DMS79 (cell line): ENCODE measurements around the gene ZP1.

Experiments used
- DNase-seq: peaks from one replicate; lab custom pipeline; 2025; lab: John Stamatoyannopoulos, UW

ZP1 gene

DNA sequence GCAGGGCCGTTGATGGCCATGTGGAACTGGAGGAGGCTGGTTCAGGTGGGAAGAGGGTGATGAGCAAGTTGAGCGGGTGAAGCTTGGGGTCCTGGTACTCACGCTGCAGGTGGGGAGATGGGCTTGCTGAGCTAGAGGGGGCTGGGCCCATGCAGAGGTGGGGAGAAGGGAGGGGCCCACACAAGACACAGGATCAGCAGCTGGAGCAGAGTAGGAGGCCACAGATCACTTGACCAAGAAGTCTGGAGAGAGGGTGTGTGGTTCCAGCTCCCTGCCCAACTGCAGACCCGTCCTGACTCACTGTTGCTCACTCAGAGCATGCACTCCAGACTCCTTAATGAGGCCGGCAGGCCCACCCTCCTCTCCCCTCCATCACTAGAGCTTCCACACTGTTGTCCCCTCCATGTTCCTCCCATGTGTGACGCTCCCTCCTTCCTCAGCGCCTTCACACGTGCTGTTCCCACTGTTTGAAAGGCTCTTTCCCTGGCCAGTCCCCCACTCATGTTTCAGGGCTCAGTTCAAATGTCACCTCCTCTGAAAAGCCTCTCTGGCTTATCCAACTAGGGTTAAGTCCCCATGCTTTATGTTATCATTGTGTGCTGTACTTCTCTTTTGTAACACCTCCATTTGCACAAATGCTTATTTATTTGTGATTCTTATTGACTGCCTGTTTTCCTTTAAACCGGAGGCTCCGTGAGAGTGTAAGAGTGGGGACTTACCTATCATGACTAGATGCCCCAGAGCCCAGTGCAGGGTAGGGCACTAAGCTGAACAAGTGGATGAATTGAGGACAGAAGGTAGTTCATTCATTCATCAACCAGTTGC is 23.1 kb upstream of the ZP1 start:
- DNase-seq, result no peak

DNA sequence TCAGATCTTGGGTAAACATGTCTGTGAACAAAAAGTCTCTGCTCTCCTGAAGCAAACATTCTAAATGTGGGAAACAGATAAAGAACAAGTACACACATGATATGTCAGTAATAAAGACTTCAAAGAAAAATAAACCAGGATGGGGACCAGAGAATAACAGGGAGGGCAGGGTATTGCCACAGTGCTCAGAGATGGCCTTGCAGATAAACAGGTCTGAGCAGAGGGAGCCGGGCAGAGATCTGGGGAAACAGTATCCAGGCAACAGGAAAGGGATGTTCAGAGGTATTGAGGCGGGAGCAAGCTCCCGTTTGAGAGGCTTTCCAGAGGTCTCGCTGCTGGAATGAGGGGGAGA is 22.5 kb upstream of the ZP1 start:
- no peak for DNase-seq

DNA sequence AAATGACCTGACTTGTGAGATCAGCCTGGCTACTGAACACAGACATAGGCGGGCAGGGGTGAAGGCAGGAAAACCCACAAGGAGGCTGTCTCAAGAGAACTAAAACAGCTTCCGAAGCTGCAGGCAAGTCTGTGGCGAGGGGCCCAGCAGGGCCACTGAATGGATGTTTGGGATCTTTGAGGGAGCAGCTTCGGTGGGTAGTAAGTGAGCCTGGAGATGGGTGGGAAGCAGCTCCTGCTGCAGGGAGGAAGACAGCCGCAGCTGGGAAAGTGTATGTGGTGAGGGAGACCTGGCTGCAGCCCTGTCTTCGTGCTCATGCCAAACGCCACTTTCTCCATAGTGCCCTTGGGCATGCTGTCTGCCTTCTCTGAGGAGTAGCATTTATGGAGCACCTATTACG is 22.0 kb upstream of the ZP1 start:
- no peak for DNase-seq

DNA sequence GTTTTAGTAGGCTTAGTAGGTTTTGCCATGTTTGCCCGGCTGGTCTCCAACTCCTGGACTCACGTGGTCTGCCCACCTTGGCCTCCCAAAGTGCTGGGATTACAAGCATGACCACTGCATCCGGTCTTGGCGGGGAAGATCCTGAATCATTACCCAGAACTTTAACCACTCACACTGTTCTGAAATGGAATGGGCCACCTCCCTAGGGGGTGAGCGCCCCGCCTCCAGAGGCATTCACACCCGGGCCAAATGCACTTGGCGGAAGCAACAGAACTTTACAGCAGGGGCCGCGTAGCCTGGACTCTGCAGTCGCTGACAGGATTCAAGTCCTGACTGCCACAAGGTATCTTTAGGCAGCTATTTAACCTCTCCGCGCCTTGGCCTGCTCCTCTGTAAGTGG is 20.1 kb upstream of the ZP1 start:
- no peak for DNase-seq

DNA sequence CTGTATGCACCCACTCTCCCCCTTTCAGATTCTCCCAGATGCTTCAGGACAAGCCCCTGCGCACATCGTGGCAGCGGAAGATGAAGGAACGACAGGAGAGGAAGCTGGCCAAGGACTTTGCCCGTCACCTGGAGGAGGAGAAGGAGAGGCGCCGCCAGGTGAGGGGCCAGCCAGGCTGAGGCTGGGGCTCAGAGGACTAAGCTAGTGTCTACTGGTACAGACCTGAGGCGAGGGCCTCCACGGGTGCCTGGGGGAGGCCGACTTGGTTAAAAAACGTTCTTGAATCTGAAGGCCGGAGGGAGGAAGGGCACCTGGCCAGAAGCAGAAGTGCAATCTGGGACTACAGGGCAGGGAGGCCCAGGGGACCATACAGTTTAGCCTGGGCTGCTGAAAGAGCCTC is 19.4 kb upstream of the ZP1 start:
- DNase-seq, result no peak

DNA sequence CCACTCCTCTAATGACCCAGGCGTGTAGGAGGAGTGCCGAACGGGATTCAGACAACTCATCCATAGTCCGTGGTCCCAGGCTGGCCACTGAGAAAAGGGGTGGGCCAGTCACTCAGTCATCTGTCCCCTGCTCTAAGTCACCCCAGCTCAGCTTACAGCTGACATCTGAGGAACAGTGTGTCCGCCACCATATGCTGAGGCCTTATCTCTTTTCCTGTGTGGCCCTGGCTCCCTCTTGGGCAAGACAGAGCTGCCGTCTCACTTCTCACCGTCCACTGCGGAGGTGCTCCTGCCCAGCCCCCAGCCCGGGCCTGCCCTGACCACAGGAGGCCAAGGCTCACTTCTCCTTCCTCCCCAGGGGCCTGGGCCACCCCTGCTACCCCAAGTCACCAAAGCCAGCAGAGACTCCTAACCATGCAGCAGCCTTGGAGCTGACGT is 18.6 kb upstream of the ZP1 start:
- no peak for DNase-seq

DNA sequence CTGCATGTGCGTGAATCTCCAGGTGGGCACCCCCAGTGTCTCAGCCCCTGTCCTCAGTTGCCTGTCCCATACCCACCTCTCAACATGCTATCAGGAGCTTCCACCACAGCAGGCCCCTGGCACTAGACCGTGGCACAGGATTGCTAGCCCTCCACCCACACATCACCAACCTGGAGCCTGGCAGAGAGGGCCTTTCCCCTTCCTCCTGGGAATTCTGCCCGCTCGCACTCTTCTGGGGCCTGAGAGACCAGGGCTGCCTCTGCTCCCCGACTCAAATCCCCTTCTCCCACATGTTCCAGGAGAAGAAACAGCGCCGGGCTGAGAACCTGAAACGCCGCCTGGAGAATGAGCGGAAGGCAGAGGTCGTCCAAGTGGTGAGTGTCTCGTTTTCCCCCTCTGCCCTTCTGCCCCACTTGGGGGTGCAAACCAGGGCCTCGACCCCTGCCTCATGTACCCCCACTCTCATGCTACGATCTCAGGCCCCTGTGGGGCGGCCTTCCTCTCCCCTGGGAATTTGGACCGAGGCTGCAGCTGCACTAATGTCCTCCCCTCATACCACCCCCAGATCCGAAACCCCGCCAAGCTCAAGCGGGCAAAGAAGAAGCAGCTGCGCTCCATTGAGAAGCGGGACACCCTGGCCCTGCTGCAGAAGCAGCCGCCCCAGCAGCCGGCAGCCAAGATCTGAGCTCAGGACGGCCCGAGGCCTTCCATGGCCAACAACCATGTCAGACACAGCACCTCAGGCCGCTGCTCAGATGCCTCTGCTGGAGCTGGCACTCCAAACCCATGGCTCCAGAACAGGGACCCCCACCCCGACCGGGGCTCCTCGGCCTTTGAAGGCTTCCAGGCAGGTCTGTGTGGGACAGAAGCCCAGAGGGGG is 17.5 kb upstream of the ZP1 start:
- no peak for DNase-seq

DNA sequence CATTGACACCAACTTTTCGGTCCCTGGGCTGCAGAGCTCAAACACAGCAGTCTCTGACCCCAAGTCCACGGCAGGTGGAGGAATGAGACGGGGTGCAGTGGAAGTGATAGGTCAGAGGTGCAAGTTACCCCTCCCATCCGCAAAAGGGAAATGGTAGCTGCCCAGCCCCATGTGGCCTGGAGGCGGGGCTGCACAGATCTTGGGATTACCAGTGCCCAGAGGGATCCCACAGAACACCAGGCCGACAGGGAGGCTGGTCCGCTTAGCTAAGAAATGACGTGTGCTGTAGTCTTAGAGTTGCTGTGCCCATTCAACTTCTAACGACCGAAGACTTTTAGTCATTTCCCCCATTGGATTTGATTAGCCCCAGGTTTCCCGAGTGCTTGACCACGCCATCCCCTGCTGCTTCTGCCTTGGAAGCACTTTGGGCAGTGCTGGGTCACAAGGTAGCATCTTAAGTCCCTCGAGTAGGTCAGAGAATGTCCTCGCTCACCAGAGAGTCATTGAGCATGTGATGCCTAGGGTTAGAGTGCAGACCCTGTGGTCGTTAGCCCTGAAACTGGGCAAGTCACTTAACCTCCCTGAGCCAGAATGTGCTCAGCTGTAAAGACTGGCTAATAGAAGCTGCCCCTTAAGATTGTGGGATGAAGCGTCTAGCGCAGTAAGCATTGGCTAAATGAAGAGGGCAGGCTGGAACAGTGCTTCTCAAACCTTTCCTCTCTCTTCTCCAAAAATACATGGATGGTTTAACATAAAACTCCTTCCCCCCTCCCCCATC is 15.8 kb upstream of the ZP1 start:
- DNase-seq, result no peak

DNA sequence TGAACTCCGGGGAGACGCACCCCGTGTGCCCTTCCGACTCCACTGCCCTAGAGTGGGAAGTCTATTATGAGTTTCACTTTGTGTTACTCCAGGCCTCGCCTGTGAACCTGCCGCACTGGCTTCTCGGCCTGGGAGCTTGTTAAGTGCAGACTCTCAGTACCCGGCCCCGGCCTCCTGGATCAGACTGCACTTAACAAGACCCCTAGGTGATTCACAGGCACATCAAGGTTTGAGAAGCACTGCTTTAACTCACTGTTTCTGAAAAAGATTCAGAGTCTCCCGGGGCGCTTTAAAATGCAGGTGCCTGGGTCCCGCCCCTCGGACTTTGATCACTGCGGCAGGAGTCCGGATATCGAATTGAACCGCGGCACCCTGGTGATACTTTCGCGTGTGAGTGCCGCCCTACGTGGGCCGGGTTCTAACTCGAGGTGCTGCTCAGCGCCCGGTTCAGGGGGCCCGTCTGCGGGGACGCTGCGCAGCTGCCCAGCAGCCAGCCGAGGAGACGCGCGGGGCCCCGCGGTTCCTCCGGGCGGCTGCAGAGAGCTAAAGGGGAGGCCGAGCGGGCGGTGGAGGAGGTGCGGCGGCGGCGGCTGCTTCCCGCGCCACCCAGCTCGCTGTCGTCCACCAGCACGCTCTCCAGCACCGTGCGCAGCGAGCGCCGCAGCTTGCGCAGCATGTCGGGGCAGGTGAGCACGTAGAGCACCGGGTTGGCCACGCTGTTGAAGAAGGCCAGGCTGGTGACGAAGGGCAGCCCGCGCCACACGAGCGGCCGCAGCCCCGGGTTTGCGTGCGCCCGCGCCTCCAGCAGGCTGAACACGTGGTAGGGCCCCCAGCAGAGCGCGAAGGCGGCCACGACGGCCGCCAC is 15.0 kb upstream of the ZP1 start:
- DNase-seq, result no peak

DNA sequence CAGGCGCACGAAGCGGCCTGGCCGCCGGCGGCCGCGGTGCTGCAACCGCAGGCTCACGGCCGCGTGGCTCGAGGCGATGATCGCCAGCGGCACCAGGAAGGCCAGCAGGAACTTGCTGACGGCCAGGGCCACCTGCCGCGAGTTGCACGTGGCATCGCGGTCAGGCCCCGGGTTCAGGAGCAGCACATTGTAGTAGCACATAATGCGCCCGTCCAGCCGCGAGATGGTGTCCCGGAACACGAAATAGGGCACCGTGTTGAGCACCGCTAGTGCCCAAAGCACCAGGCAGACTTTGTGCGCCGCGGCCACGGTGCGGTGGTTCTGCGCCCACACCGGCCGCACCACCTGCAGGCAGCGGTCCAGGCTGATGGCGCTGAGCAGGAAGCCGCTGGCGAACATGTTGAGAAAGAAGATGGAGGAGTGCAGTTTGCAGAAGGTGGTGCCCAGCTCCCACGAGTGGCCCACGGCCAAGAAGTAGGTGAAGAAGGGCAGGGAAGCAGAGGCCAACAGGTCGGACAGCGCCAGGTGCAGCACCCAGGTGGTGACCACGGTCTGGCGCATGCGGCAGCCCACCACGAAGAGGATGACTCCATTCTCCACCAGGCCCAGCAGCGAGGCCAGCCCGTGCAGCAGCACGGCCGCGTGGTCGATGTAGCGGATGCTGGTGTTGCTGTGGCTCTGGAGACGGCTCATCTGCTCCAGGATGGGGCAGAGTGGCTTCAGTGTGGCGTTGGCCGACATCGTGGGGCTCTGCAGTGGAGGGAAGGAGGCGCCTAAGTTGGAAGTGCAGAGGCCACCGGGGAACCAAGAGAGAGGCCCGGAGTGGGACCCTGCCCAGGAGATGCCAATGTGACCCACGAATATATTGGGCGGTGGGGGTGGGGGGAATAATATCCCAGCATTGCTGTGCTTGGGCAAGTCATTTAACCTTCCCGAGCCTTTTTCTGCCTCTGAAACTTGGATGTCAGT is 14.1 kb upstream of the ZP1 start:
- DNase-seq, result no peak

DNA sequence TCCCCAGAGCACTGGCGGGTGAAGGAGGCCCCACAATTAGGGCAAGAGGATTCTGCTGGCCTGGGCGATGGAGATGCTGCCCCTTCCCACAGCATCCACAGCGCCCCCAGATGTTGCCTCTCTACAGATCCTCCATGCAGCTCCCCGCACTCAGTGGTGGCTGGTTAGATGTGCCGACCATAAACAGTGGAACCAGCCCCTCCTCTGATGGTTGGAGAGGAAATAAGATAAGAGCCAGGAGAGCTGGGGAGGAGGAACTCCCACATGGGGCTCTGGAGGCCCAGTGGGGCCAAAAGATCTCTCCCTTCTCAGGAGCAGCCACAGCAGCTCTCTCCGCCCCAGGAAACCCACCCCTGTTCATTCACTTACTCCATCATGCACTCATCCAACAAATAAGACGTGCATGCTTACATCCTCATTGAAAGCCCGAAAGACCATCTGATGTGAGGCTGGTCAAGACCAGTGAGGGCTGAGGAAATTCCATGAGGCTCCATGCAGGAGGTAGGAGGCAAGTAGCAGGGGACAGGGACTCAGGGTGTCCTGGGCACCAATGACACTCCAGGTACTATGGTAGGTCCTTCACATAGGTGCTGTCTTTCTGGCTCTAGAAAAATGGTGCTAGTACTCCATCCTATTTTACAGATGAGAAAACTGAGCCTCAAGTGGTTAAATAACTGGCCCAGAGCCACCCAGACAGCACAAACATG is 13.0 kb upstream of the ZP1 start:
- no peak for DNase-seq

DNA sequence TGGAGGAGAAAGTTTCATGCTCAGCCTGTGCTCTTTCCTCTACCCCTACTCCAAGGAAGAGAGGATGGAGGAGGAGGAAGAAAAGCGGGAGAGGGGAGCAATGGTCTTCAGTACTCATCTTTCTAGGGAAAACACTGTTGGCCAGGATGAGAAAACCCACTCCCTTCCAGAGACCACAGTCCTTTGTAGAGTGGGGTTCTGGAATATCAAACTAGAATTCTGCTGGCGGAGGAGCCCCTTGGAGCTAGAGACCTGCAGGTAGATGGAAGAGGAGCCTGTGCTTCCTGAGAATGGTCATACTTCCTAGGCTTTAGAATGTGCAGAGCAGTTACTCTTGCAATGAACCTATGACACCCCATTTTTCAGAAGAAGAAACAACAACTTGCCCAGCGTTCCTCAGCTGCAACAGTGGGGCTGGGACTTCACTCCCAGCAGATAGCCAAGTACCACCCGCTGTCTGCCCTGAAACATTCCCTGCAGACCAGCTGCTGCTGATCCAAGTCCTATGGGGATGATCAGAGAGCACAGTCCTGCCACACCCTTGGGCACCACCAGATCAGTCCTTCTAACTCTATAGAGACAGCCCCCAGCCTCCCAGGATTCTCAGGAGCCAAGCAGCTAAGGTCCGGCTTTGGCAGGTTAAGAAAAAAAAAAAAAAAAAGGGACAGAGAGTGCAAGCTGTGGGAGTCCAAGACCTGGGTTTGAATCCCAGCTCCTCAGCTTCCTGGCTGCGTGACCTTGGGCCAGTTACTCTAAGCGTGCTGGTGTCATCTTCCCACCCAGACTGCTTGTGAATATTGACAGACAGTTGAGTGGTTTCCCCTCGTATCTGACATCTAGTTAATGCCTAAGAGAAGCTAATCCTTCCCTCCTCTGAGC is 12.3 kb upstream of the ZP1 start:
- DNase-seq, result no peak

DNA sequence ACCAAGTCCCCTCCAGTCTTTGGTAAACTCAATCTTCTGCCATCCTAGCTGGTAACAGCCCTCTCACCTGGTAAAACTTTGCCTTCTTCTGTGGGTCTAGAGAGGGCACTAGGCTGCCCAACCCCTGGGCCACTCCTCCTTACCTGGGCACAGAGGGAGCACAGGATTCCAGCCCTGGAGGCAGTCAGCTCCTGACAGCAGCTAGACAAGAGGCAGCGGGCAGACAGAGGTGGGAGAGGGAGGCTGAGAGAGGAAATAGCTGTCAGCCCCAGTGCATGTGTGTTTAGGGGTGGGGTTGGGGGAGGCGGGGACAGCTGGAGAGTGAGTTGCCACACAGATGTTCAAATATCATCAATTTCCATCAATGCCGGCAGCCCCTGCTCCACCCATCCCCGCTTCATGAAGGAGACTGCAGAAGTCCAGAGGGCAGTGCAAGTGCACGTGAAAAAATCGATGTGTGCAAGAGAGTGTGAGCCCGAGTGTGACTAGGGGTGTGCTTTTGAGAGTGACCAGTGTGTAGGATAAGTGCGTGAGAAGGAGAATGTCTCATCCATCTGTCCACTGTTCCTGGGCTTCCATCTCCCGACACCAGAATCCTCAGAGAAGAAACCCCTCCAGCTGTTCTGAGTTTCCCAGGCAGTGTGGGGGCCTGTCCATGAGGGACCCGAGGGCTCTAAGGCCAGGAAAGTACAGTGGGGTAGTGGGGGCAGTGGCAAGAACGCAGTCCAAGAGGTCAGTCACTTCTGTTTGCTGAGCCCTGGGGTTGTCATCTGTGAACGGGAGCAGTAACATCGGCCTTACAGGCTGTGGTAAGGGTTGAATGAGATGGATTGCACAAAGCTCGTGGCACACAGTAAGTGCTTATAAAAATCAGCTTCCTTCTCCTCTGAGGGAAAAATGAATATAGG is 11.4 kb upstream of the ZP1 start, which contains the start of gene PTGDR2:
TSS of gene PTGDR2 (minus strand) at position 225 of the 908 bp plus-strand sequence. CDS start 2,228 bp downstream, outside the sequence.
- DNase-seq, result no peak

DNA sequence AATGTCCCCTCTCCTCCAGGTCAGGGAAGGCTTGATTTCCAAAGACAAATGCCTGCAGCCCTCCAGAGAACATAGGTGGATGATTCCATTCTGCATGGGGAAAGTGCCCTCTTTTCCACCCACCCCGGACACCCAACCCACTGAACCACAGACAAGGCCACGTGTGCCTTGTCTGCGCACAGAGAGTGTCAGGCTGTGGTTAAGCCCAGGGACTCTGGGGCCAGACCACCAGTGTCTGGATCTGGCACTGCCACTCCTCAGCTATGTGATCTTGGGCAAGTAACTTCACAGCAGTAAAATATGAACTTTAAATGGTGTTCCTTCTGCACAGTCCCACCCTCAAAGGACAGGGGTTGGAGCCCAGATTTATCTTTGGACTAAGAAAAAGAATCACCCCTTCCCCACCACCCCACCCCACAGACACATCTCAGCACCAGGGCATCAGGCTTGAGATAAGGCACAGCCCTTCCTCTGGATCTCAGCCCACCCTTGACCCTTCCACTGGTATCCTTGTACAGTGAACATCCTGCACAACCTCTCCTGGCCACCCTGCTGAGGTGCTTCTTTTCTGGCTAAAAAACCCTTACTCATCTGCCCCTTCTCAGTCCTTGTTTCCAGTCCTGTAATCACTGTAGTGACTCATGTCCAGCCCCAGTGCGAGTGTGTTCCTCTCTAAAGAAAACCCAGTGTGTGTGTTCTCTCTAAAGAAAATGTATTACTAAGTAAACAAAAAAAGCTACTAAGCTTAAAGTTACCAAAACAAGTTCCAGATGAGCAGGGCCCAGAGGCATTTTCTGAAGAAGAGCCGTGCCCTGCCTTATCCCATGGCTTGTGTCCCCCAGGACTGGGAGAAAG is 9.7 kb upstream of the ZP1 start:
- DNase-seq, result no peak

DNA sequence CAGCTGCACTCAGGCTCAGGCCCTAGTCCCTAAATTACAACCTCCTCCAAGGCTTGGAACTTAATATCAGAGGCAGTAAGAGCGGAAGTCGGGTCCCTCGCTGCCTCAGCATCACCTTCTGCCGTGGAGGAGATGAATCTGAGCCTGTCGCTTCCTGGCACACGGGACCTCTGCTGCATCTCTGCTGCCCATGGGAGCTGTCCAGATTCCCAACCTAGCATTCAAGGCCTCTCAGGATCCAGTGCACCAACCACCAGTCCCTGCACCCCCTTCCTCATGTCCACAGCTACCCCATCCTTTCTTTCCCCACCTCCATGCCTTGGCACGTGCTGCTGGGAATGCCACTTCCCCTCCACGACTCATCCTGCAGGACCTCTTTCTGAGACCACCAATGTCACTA is 9.1 kb upstream of the ZP1 start:
- no peak for DNase-seq

DNA sequence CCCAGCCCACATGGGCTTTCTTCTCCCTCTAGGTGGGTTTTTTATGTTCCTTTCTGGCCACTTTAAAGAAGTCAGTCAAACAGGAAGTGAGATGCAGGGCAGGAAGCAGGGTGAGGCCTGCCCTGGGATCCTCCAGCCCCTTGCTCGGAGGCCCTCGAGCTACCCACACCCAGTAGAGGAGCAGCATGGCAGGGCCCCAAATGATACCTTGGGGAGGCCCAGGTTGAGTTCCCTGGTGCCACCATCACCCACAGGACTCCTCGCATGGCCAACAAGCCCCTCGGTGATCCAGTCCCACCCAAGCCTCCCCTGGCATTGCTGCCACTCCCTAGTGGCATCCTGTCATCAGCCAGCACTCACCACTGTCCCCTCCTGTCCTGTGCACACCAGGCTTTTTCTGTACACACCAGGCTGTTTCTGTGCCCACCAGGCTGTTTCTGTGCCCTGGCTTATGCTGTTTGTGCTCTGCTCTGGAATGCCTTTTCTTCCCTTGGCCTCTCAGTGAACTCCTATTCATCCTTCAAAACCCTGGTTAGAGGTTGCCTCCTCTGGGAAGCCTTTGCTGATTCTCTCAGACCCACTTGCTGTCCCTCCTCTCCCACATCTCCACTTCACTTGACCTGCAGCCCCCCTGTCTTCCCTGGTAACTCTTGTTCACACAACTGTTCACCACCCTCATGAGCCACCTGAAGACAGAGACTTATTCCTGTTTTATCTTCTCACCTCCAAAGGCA is 8.4 kb upstream of the ZP1 start:
- DNase-seq, result no peak
